Spleen (tissue), 7 donors: ENCODE data around the gene TTC39B.

Source experiments
- POLR2A ChIP-seq, 3 donors: fragments of 450-650 bp; IDR thresholded peaks; one replicate each; pipeline ENCODE4 v1.5.1; 2017; ENCODE audit warnings: antibody characterized with exemption in 3 of 3, mild to moderate bottlenecking in 1 of 3
- POLR2AphosphoS5 ChIP-seq, 3 donors: sonication (generic); formaldehyde crosslinking; IDR thresholded peaks; one replicate each; pipeline ENCODE4 v1.5.1; 2017; ENCODE audit warnings: antibody characterized with exemption in 3 of 3
- TF ChIP-seq, protein P1 (sequence below), 11 experiments: fragments of 200-600 bp in 7 of 11; fragments of 450-650 bp in 4 of 11; sonication (generic) in 4 of 11; IDR thresholded peaks in 8 of 11; conservative IDR thresholded peaks in 3 of 11; 1 replicate in 7 of 11; 2 replicates in 4 of 11; pipeline versions ENCODE4 v1.4.0 to v1.8.0; 2016 to 2021; ENCODE audit warnings: antibody characterized with exemption in 11 of 11, inconsistent platforms in 4 of 11, mild to moderate bottlenecking in 1 of 11
- donor health status: DM: no; HTN: no; CAD: no; lungs with moderate emphysema.
- donor health status: DM: no; HTN: no; CAD: no.
- donor health status: DM: no; HTN: no; CAD: no.

DNA sequence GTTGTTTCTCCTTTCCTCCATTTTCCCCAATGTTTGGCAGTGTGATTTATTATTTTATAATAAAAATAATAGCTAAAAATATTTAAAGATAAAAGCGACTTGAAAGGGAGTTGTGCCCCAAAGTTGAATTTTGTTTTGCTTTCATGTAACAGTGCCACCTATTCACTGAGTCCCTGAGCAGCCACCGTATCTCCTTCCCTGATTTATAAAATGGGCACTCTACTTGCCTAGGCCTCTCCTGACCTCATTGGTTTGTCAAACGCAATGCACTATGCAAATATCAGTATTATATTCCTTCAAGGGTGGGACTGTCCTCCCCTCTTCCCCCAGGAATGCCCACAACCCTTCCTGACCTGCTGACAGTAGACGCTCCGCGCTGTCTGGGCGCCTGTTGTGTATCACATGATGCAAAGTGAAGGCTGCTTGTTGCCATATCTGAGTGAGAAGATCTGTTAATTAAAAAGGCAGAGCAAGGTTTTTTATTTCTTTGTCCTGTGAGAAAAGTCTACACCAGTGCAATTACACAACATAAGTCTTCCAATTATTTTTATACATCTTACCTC lies 81.4 kb downstream of the TTC39B start:
- TF ChIP-seq POLR2AphosphoS5 (IDR thresholded peaks at IDR 0.05): no peak
- TF ChIP-seq, protein P1, sequence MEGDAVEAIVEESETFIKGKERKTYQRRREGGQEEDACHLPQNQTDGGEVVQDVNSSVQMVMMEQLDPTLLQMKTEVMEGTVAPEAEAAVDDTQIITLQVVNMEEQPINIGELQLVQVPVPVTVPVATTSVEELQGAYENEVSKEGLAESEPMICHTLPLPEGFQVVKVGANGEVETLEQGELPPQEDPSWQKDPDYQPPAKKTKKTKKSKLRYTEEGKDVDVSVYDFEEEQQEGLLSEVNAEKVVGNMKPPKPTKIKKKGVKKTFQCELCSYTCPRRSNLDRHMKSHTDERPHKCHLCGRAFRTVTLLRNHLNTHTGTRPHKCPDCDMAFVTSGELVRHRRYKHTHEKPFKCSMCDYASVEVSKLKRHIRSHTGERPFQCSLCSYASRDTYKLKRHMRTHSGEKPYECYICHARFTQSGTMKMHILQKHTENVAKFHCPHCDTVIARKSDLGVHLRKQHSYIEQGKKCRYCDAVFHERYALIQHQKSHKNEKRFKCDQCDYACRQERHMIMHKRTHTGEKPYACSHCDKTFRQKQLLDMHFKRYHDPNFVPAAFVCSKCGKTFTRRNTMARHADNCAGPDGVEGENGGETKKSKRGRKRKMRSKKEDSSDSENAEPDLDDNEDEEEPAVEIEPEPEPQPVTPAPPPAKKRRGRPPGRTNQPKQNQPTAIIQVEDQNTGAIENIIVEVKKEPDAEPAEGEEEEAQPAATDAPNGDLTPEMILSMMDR (IDR thresholded peaks at IDR 0.05 in 8 of 11, conservative IDR thresholded peaks at IDR 0.05 in 3 of 11): no peak
- TF ChIP-seq POLR2A (IDR thresholded peaks at IDR 0.05): no peak
